ENCODE results near the gene MYH15. TPM values are rescaled to one million over a fixed set of nuclear protein-coding genes. Genes with fewer than 3 reads are reported as not detected.

MYH15 gene
- total RNA-seq, 1 donor from 2014 or later = 0.09 TPM

GRCh38 chr3:108507902-108508301, 2.5 kb downstream of the MYH15 start:
- ATAC-seq (ENCODE audit: low read depth) (no peak), DNase-seq (no peak)
- intact Hi-C loops (cut with micrococcal nuclease) = no loop called here
- ChIA-PET CTCF (interaction anchor here (0.8 kb wide), 2 partner anchors 18 to 44 kb away, joined by 3 read pairs; no protein-coding TSS in a partner anchor), POLR2A (no interaction called here)
- H3K27me3 Mint-ChIP-seq = no peaks in the 10 kb centered on the region
- no peaks in the 10 kb centered on the region for H3K4me1 Mint-ChIP-seq
- H3K36me3 Mint-ChIP-seq (ENCODE audit: low read depth) = no peaks in the 10 kb centered on the region
- H3K4me3 Mint-ChIP-seq = no peak overlapping the region
- no peak overlapping the region for H3K27ac Mint-ChIP-seq
- no peak for TF ChIP-seq CTCF (IDR thresholded peaks at IDR 0.05)
- H3K9me3 Mint-ChIP-seq = peaks cover 6% of the 10 kb centered on the region

GRCh38 chr3:108505811-108506210, 4.6 kb downstream of the MYH15 start:
- H3K4me3 Mint-ChIP-seq = no peak overlapping the region
- H3K9me3 Mint-ChIP-seq = peaks cover 6% of the 10 kb centered on the region
- no peak overlapping the region for H3K27ac Mint-ChIP-seq
- intact Hi-C loops (cut with micrococcal nuclease) = no loop called here
- no peaks in the 10 kb centered on the region for H3K36me3 Mint-ChIP-seq (ENCODE audit: low read depth)
- ChIA-PET CTCF (interaction anchor here (0.6 to 1.6 kb wide), 2 partner anchors 16 to 46 kb away, joined by 3 to 4 read pairs; no protein-coding TSS in a partner anchor), POLR2A (no interaction called here)
- no peak for ATAC-seq (ENCODE audit: low read depth)
- no peaks in the 10 kb centered on the region for H3K4me1 Mint-ChIP-seq
- DNase-seq = no peak
- TF ChIP-seq CTCF (IDR thresholded peaks at IDR 0.05) = no peak
- H3K27me3 Mint-ChIP-seq = no peaks in the 10 kb centered on the region

- no peak for TF ChIP-seq CTCF (IDR thresholded peaks at IDR 0.05)
- intact Hi-C loops (cut with micrococcal nuclease) = no loop called here
- Mint-ChIP-seq H3K27me3 (no peaks in the 10 kb centered on the region), H3K4me3 (no peak overlapping the region), H3K36me3 (ENCODE audit: low read depth) (no peaks in the 10 kb centered on the region), H3K27ac (no peak overlapping the region), H3K4me1 (no peaks in the 10 kb centered on the region), H3K9me3 (peaks cover 6% of the 10 kb centered on the region)
- ChIA-PET CTCF (no interaction called here), POLR2A (no interaction called here)
- no peak for ATAC-seq (ENCODE audit: low read depth)
- no peak for DNase-seq
Measured at GRCh38 chr3:108503722-108504121, 6.7 kb downstream of the MYH15 start.

- ChIA-PET POLR2A (no interaction called here), CTCF (no interaction called here)
- Mint-ChIP-seq H3K27me3 (no peaks in the 10 kb centered on the region), H3K27ac (no peak overlapping the region), H3K4me1 (no peaks in the 10 kb centered on the region), H3K36me3 (ENCODE audit: low read depth) (no peaks in the 10 kb centered on the region), H3K9me3 (peaks cover 6% of the 10 kb centered on the region), H3K4me3 (no peak overlapping the region)
- ATAC-seq (ENCODE audit: low read depth) (no peak), DNase-seq (no peak)
- no peak for TF ChIP-seq CTCF (IDR thresholded peaks at IDR 0.05)
- intact Hi-C loops (cut with micrococcal nuclease) = no loop called here
Measured at GRCh38 chr3:108501535-108501934, 8.9 kb downstream of the MYH15 start.

GRCh38 chr3:108500728-108501127, 9.7 kb downstream of the MYH15 start:
- no peaks in the 10 kb centered on the region for H3K36me3 Mint-ChIP-seq (ENCODE audit: low read depth)
- POLR2A ChIA-PET = no interaction called here
- TF ChIP-seq CTCF (IDR thresholded peaks at IDR 0.05) = no peak
- peaks cover 6% of the 10 kb centered on the region for H3K9me3 Mint-ChIP-seq
- H3K27ac Mint-ChIP-seq = no peak overlapping the region
- H3K27me3 Mint-ChIP-seq = no peaks in the 10 kb centered on the region
- intact Hi-C loops (cut with micrococcal nuclease) = no loop called here
- no peaks in the 10 kb centered on the region for H3K4me1 Mint-ChIP-seq
- ATAC-seq (ENCODE audit: low read depth) (no peak), DNase-seq (no peak)
- CTCF ChIA-PET = no interaction called here
- H3K4me3 Mint-ChIP-seq = no peak overlapping the region
